Uterus (tissue), 2 donors: ENCODE results near the gene KIT.

Experiments used
- CTCF ChIP-seq, 4 experiments: fragments of 200-600 bp in 2 of 4; fragments of 450-650 bp in 2 of 4; sonication (generic) in 2 of 4; IDR thresholded peaks; one replicate each; pipeline ENCODE4 v1.5.1; 2016 to 2019; ENCODE audit warnings: antibody characterized with exemption in 4 of 4, mild to moderate bottlenecking in 2 of 4, moderate library complexity in 1 of 4
- POLR2A ChIP-seq, 2 donors: fragments of 450-650 bp; IDR thresholded peaks; one replicate each; pipeline ENCODE4 v1.6.1; 2016; ENCODE audit warnings: antibody characterized with exemption in 2 of 2, mild to moderate bottlenecking in 1 of 2, moderate library complexity in 1 of 2

GRCh38 chr4:54716478-54717065 lies 58.8 kb downstream of the KIT start:
- TF ChIP-seq CTCF (IDR thresholded peaks at IDR 0.05), result no peak
- TF ChIP-seq POLR2A (IDR thresholded peaks at IDR 0.05), result no peak
